Right atrium auricular region (tissue), 2 donors: Measurements from ENCODE around the gene RGS12. TPM values are rescaled to one million over a fixed set of nuclear protein-coding genes. Genes with fewer than 3 reads are reported as not detected.
A peak's percentile ranks its signal among the peaks of the same experiment; 100 is the strongest.

ENCODE experiments used
- DNase-seq: peaks from one replicate; pipeline ENCODE4 v3.0.0-alpha.2; 2019; ENCODE audit warnings: low spot score
- H3K27ac ChIP-seq, 2 donors: fragments of 200-600 bp; sonication (generic); 1 replicate in 1 of 2; 2 replicates in 1 of 2; pipeline ENCODE4 v1.5.1; 2016 to 2019
- H3K27me3 ChIP-seq, 2 donors: fragments of 200-600 bp; sonication (generic); one replicate each; pipeline versions ENCODE4 v1.5.1 to v1.6.0; 2017 to 2019
- H3K36me3 ChIP-seq: fragments of 200-600 bp; sonication (generic); one replicate; pipeline ENCODE4 v1.5.1; 2016
- H3K4me1 ChIP-seq, 2 donors: fragments of 200-600 bp; sonication (generic); one replicate each; pipeline versions ENCODE4 v1.5.1 to v1.6.0; 2017 to 2019
- H3K4me3 ChIP-seq, 2 donors: fragments of 200-600 bp; sonication (generic); 1 replicate in 1 of 2; 2 replicates in 1 of 2; pipeline ENCODE4 v1.5.1; 2017 to 2019; ENCODE audit warnings: mild to moderate bottlenecking in 1 of 2, moderate library complexity in 1 of 2
- H3K9me3 ChIP-seq, 2 donors: fragments of 200-600 bp; sonication (generic); one replicate each; pipeline ENCODE4 v1.5.1; 2019
- total RNA-seq, 2 donors: library from RNA; depleted of rRNA; stranded (reverse); fragments of >200 nt; gene quantifications; one replicate each; pipeline ENCODE4 v1.1.0, GENCODE V29; 2016
- TF ChIP-seq, protein P1 (sequence below), 2 donors: fragments of 200-600 bp; sonication (generic); IDR thresholded peaks; one replicate each; pipeline ENCODE4 v1.5.1; 2019; ENCODE audit warnings: antibody characterized with exemption in 2 of 2

RGS12 gene
- total RNA-seq, 2 donors from 2014 or later: 7.0 to 9.9 TPM

GRCh38 chr4:3302173-3302785 is 9.5 kb downstream of the RGS12 start:
- H3K27ac ChIP-seq: no peak overlapping the region
- DNase-seq: no peak
- no peaks in the 10 kb centered on the region for H3K9me3 ChIP-seq
- H3K27me3 ChIP-seq: no peaks in the 10 kb centered on the region
- TF ChIP-seq, protein P1, sequence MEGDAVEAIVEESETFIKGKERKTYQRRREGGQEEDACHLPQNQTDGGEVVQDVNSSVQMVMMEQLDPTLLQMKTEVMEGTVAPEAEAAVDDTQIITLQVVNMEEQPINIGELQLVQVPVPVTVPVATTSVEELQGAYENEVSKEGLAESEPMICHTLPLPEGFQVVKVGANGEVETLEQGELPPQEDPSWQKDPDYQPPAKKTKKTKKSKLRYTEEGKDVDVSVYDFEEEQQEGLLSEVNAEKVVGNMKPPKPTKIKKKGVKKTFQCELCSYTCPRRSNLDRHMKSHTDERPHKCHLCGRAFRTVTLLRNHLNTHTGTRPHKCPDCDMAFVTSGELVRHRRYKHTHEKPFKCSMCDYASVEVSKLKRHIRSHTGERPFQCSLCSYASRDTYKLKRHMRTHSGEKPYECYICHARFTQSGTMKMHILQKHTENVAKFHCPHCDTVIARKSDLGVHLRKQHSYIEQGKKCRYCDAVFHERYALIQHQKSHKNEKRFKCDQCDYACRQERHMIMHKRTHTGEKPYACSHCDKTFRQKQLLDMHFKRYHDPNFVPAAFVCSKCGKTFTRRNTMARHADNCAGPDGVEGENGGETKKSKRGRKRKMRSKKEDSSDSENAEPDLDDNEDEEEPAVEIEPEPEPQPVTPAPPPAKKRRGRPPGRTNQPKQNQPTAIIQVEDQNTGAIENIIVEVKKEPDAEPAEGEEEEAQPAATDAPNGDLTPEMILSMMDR (IDR thresholded peaks at IDR 0.05): no peak
- H3K4me3 ChIP-seq: no peak overlapping the region
- H3K36me3 ChIP-seq: no peaks in the 10 kb centered on the region
- peaks cover 0 to 45% of the 10 kb centered on the region in 2 donors for H3K4me1 ChIP-seq

DNA sequence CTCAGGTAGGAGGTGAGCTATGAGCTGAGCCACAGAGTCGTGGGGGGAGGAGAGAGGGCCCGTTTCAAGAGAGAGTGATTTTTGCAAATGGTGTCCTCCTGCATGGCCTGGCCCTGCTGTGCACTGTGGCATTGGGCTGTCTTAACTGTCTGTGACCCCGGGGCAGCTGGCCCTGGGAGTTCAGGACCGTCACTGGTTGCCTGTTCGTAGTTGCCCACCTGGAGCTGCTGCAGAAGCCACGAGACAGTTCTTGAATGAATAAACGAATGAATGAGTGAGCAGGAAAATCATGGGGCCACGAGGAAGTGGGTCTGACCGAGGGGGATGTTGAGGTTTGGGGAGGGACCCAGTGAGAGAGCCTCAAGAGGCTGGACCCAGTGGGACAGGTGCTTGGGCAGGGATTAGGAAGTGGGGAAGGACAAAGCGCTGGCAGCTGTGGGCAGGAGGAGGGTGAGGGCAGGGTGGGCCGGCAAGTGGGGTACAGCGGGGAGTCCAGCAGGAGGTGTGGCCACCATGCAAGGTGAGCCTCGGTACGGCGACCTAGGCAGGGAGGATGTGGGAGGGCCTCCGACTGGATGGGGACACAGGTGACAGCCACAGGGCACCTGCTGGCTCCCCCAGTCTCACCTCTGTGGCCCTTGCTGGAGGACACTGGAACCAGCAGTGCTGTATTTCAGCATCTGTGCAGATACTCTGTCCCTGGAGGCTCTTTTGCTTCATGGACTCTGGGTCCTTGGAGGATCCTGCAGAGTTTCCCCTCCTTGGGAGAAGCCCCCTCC is 10.2 kb downstream of the RGS12 start:
- Histone ChIP-seq H3K4me1 (peaks cover 0 to 45% of the 10 kb centered on the region in 2 donors), H3K27ac (no peak overlapping the region)

DNA sequence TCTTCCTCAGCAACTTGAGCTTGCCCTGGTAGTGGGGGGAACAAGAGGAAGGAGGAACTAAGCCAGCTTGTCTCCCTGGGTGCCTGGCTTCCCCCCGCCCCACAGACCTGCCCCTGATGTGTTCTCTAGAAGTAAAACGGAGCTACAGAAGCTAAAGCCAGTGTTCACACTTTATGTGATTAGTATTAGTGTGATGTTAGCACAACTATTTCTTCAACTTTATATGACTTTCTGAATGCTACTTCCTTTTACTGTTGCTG is 10.7 kb downstream of the RGS12 start:
- Histone ChIP-seq H3K9me3 (no peaks in the 10 kb centered on the region), H3K27me3 (no peaks in the 10 kb centered on the region), H3K36me3 (no peaks in the 10 kb centered on the region), H3K4me1 (peaks cover 0 to 45% of the 10 kb centered on the region in 2 donors), H3K27ac (no peak overlapping the region), H3K4me3 (no peak overlapping the region)
- no peak for DNase-seq
- TF ChIP-seq, protein P1 (IDR thresholded peaks at IDR 0.05): no peak

More for the DNA sequence above, 10.2 kb downstream of the RGS12 start:
- DNase-seq: no peak
- H3K9me3 ChIP-seq: no peaks in the 10 kb centered on the region
- H3K36me3 ChIP-seq: no peaks in the 10 kb centered on the region
- no peaks in the 10 kb centered on the region for H3K27me3 ChIP-seq
- H3K4me3 ChIP-seq: no peak overlapping the region
- TF ChIP-seq, protein P1 (IDR thresholded peaks at IDR 0.05): no peak

DNA sequence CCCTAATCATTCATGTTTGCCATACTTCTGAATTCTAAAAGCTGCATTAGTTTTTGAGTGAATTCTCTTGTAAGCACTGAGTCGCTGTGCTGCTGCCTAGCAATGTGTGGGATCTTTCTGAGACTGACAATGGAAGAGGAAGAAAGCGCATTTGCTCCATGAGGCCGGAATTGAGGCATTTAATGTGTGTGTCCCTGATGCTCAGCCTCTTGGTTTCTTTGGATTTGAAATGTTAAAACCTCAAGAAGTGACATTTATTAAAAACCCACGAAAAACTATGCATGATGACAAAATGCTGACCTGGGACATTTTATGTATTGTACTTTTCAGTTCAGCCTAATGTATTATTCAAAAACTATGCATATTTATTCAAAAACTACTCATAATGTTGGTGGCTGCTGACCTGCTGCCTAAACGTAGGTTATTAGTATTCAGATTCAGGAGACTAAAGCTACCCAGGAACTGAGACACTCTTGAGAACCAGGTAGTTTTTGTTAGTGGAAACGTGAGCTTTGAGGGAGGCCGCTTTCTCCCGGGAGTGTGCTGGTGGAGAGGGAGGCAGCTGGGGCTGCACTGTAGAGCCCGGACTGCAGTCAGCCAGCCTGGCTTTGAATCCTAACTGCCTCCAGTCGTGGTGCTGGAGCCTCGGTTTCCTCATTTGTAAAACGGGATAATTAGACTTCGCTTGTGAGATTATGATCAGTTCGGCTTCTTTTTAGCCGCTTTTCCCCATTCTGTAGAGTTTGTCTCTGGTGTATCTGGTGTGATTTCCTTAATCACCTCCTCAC is 11.3 kb downstream of the RGS12 start:
- no peaks in the 10 kb centered on the region for H3K36me3 ChIP-seq
- DNase-seq: no peak
- peaks cover 0 to 40% of the 10 kb centered on the region in 2 donors for H3K4me1 ChIP-seq
- TF ChIP-seq, protein P1 (IDR thresholded peaks at IDR 0.05): no peak
- no peaks in the 10 kb centered on the region for H3K9me3 ChIP-seq
- H3K27ac ChIP-seq: no peak overlapping the region
- H3K4me3 ChIP-seq: no peak overlapping the region
- no peaks in the 10 kb centered on the region for H3K27me3 ChIP-seq

DNA sequence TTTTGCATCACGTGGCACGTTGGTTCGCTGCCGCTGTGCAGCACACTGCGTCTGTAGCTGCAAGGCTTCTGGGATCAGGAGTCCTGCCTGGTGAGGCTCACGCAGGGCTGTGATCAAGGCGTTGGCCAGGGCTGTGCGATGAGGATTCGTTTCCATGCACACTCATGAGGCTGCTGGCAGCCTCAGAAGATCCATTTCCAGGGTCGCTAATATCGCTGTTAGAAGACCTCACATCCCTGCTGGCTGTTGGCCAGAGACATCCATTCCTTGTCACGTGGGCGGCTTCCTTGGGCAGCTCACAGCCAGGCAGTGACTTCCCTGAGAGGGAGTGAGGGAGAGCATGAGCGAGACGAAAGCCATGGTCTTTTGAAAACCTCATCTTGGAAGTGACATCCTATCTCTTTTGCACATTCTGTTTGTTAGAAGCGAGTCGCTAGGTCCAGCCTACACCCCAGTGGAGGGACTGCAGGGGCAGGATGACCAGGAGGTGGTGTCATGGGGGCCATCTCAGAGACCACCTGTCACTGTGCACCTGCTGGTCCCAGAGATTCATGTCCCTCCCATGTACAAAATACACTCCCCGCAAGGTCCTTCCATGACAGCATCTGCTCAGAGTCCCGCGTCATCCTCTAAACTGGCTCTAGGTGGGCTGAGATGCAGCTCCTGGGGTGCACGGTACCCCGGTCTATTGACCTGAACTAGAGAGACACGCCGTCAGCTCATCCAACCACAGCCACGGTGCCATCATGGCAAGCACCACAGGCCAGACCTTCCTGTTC is 12.2 kb downstream of the RGS12 start:
- Histone ChIP-seq H3K9me3 (no peaks in the 10 kb centered on the region), H3K4me1 (peaks cover 0 to 31% of the 10 kb centered on the region in 2 donors), H3K36me3 (no peaks in the 10 kb centered on the region), H3K27me3 (no peaks in the 10 kb centered on the region), H3K27ac (no peak overlapping the region), H3K4me3 (peak overlapping the region in 1 of 2 donors; percentile 22)
- TF ChIP-seq, protein P1 (IDR thresholded peaks at IDR 0.05): no peak
- no peak for DNase-seq
